Peyer's patch (tissue), 4 donors: Measurements from ENCODE around the gene KLK7. TPM values are rescaled to one million over a fixed set of nuclear protein-coding genes. Genes with fewer than 3 reads are reported as not detected.

Source experiments
- DNase-seq, 3 donors: peaks; one replicate each; pipeline ENCODE4 v3.0.0-alpha.2; 2017 to 2019
- H3K27ac ChIP-seq, 4 donors: fragments of 200-600 bp; sonication (generic); one replicate each; pipeline ENCODE4 v1.5.1; 2016 to 2019
- H3K27me3 ChIP-seq, 2 donors: fragments of 200-600 bp; sonication (generic); one replicate each; pipeline ENCODE4 v1.5.1; 2019
- H3K36me3 ChIP-seq, 3 donors: fragments of 200-600 bp; sonication (generic); one replicate each; pipeline ENCODE4 v1.5.1; 2016 to 2019
- H3K4me1 ChIP-seq, 4 donors: fragments of 200-600 bp; sonication (generic); one replicate each; pipeline ENCODE4 v1.5.1; 2016 to 2019
- H3K4me3 ChIP-seq, 4 donors: fragments of 200-600 bp; sonication (generic); 1 replicate in 3 of 4; 2 replicates in 1 of 4; pipeline ENCODE4 v1.5.1; 2016 to 2019; ENCODE audit warnings: mild to moderate bottlenecking in 1 of 4
- H3K9me3 ChIP-seq, 4 donors: fragments of 200-600 bp; sonication (generic); one replicate each; pipeline ENCODE4 v1.5.1; 2016 to 2019; ENCODE audit warnings: mild to moderate bottlenecking in 1 of 4
- CTCF ChIP-seq, 6 experiments: fragments of 450-650 bp in 4 of 6; fragments of 200-600 bp in 2 of 6; sonication (generic) in 1 of 6; IDR thresholded peaks; one replicate each; pipeline ENCODE4 v1.5.1; 2017 to 2019; ENCODE audit warnings: antibody characterized with exemption in 6 of 6, mild to moderate bottlenecking in 3 of 6, moderate library complexity in 1 of 6
- POLR2A ChIP-seq, 2 donors: fragments of 450-650 bp; IDR thresholded peaks; one replicate each; pipeline ENCODE4 v1.5.1; 2017; ENCODE audit warnings: antibody characterized with exemption in 2 of 2, mild to moderate bottlenecking in 2 of 2, moderate library complexity in 2 of 2
- total RNA-seq, 4 donors: library from RNA; depleted of rRNA; stranded (reverse); fragments of >200 nt; gene quantifications; one replicate each; pipeline ENCODE4 v1.1.0, GENCODE V29; 2016

Gene KLK7
- total RNA-seq, 4 donors from 2014 or later, result 1.2 to 9.9 TPM; not detected in 2

- no peak for DNase-seq
- no peaks in the 10 kb centered on the region for H3K9me3 ChIP-seq
- no peak overlapping the region for H3K27ac ChIP-seq
- H3K4me3 ChIP-seq, result no peak overlapping the region
- H3K4me1 ChIP-seq, result no peaks in the 10 kb centered on the region
- H3K27me3 ChIP-seq, result no peaks in the 10 kb centered on the region
- TF ChIP-seq CTCF (IDR thresholded peaks at IDR 0.05) (no peak), POLR2A (IDR thresholded peaks at IDR 0.05) (no peak)
- H3K36me3 ChIP-seq, result no peaks in the 10 kb centered on the region
Observed at GRCh38 chr19:50931023-50931422, 52.7 kb downstream of the KLK7 start.

- Histone ChIP-seq H3K4me1 (no peaks in the 10 kb centered on the region), H3K36me3 (no peaks in the 10 kb centered on the region), H3K4me3 (no peak overlapping the region), H3K9me3 (no peaks in the 10 kb centered on the region), H3K27me3 (no peaks in the 10 kb centered on the region), H3K27ac (no peak overlapping the region)
- TF ChIP-seq CTCF (IDR thresholded peaks at IDR 0.05) (no peak), POLR2A (IDR thresholded peaks at IDR 0.05) (no peak)
- DNase-seq, result no peak
Observed at GRCh38 chr19:50928831-50929230, 54.9 kb downstream of the KLK7 start.

Other genes starting within 250 kb of the KLK7 start
- not detected for gene GPR32, start 213.5 kb downstream of the KLK7 start, total RNA-seq
- not detected for gene ACP4, start 193.5 kb downstream of the KLK7 start, total RNA-seq
- gene KLK1, start 160.1 kb downstream of the KLK7 start, total RNA-seq, result 10 to 100 TPM; 24.5 to 60.2 (median 47.3) TPM
- gene KLK15, start 150.3 kb downstream of the KLK7 start, total RNA-seq, result not detected
- gene KLK3, start 129.0 kb downstream of the KLK7 start, total RNA-seq, result 1 to 10 TPM in 3 of 4 donors, not detected in 1; 1.2 to 2.4 (median 1.9) TPM
- not detected for gene KLK2, start 110.5 kb downstream of the KLK7 start, total RNA-seq
- 1 to 10 TPM in 1 of 4 donors, not detected in 3; 1.4 TPM for gene KLK4, start 72.5 kb downstream of the KLK7 start, total RNA-seq
- not detected for gene KLK5, start 30.9 kb downstream of the KLK7 start, total RNA-seq
- gene KLK6, start 14.3 kb downstream of the KLK7 start, total RNA-seq, result not detected
- not detected for gene KLK8, start 17.7 kb upstream of the KLK7 start, total RNA-seq
- 1 to 10 TPM in 2 of 4 donors, not detected in 2; 2.4 to 6.3 TPM for gene KLK10, start 35.8 kb upstream of the KLK7 start, total RNA-seq
- 1 to 10 TPM in 3 of 4 donors, not detected in 1; 1.7 to 3.8 (median 1.9) TPM for gene KLK11, start 42.7 kb upstream of the KLK7 start, total RNA-seq
- 1 to 10 TPM in 2 of 4 donors, not detected in 2; 1.4 to 4.7 TPM for gene KLK12, start 51.1 kb upstream of the KLK7 start, total RNA-seq
- 1 to 10 TPM in 3 of 4 donors, not detected in 1; 1.2 to 5.0 (median 1.3) TPM for gene KLK13, start 81.2 kb upstream of the KLK7 start, total RNA-seq
- 1 to 10 TPM in 2 of 4 donors, not detected in 2; 1.1 to 6.6 TPM for gene KLK14, start 99.0 kb upstream of the KLK7 start, total RNA-seq
- gene CTU1, start 124.5 kb upstream of the KLK7 start, total RNA-seq, result 10 to 100 TPM in 1 of 4 donors, 1 to 10 TPM in 3; 4.4 to 10.0 (median 6.5) TPM
- 1 to 10 TPM in 2 of 4 donors, not detected in 2; 1.9 to 2.1 TPM for gene SIGLEC9, start 141.0 kb upstream of the KLK7 start, total RNA-seq
- not detected for gene SIGLEC7, start 158.4 kb upstream of the KLK7 start, total RNA-seq
- gene CD33, start 241.2 kb upstream of the KLK7 start, total RNA-seq, result 10 to 100 TPM in 1 of 4 donors, 1 to 10 TPM in 1, under 1 TPM in 1, not detected in 1; 0.88 to 22.3 (median 2.4) TPM